ENCODE data around the gene SLC5A1.

GRCh38 chr22:31995046-31995445 lies 48.0 kb upstream of the SLC5A1 start:
- TF ChIP-seq POLR2A (IDR thresholded peaks at IDR 0.05; ENCODE audit: low read depth, low read length) (no peak), POLR2AphosphoS5 (IDR thresholded peaks at IDR 0.05; ENCODE audit: low read depth, low read length) (no peak)

Data from GM12892 (cell line).